MCF 10A (cell line): ENCODE results near the gene COX7B2. TPM values are rescaled to one million over a fixed set of nuclear protein-coding genes. Genes with fewer than 3 reads are reported as not detected.

Source experiments
- BruUV-seq: library from RNA; stranded (reverse); fragments of 400-500 nt; replicated peaks from 2 replicates; lab custom pipeline; 2021; lab: Mats Ljungman, UMichigan
- CTCF ChIA-PET: fragments of 300-600 bp; sonication (Branson Sonifier 250); formaldehyde crosslinking; extraction: SDS; loops from one replicate; lab custom pipeline; 2021; ENCODE audit warnings: antibody characterized with exemption, inconsistent platforms; lab: Yijun Ruan, JAX
- POLR2A ChIA-PET: fragments of 300-600, 350-650 bp; sonication (Branson Sonifier 250); formaldehyde crosslinking; extraction: SDS; loops from one replicate; lab custom pipeline; 2020; ENCODE audit warnings: antibody characterized with exemption, inconsistent platforms; lab: Yijun Ruan, JAX
- DNase-seq: peaks from one replicate; pipeline ENCODE4 v3.0.0-alpha.2; 2018; ENCODE audit not compliant: unreplicated experiment
- H3K27ac Mint-ChIP-seq: one replicate; pipeline ENCODE4 v1.8.0; 2022; ENCODE audit warnings: mild to moderate bottlenecking, low read depth, mixed read lengths; ENCODE audit not compliant: unreplicated experiment
- H3K27me3 Mint-ChIP-seq: one replicate; pipeline ENCODE4 v1.8.0; 2022; ENCODE audit warnings: mixed read lengths; ENCODE audit not compliant: insufficient read depth, unreplicated experiment
- H3K36me3 Mint-ChIP-seq: one replicate; pipeline ENCODE4 v1.8.0; 2022; ENCODE audit warnings: mild to moderate bottlenecking, moderate library complexity, mixed read lengths; ENCODE audit not compliant: insufficient read depth, unreplicated experiment
- H3K4me1 Mint-ChIP-seq: one replicate; pipeline ENCODE4 v1.8.0; 2022; ENCODE audit warnings: mixed read lengths; ENCODE audit not compliant: insufficient read depth, unreplicated experiment
- H3K4me3 Mint-ChIP-seq: one replicate; pipeline ENCODE4 v1.8.0; 2022; ENCODE audit warnings: mild to moderate bottlenecking, moderate library complexity, mixed read lengths; ENCODE audit not compliant: unreplicated experiment
- H3K9me3 Mint-ChIP-seq: one replicate; pipeline ENCODE4 v1.8.0; 2022; ENCODE audit warnings: mixed read lengths; ENCODE audit not compliant: unreplicated experiment
- intact Hi-C: fragments of 100-400 bp; cut with micrococcal nuclease; formaldehyde crosslinking; loops from 2 replicates; pipeline ENCODE4 v1.14.1; 2022
- total RNA-seq: library from RNA; stranded (reverse); gene quantifications from 2 replicates; pipeline ENCODE4 v1.2.3, GENCODE V29; 2022
- TF ChIP-seq, protein P1 (sequence below): fragments of 200-600 bp; IDR thresholded peaks from one replicate; pipeline ENCODE4 v1.8.0; 2022; ENCODE audit warnings: antibody characterized with exemption, mild to moderate bottlenecking; ENCODE audit not compliant: unreplicated experiment

Gene COX7B2
- total RNA-seq, 1 experiment from 2014 or later, result not detected

DNA sequence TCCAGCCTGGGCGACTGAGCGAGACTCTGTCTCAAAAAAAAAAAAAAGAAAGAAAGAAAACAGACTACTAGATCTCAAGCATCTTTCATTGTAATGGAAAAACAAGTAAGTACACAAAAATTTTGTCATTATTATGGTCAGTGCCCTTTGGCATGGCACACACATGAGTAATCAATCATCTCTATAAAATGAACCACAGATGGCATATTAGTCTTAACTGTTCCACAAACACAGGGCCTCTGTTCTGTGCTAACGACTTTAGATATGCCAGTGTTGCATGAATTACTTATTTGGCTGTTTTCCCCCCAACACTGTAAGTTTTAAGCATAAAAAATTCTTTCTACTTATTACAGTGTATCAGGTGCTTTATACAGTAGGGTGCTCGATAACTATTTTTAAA, 90.4 kb downstream of the COX7B2 start:
- no peak for DNase-seq

DNA sequence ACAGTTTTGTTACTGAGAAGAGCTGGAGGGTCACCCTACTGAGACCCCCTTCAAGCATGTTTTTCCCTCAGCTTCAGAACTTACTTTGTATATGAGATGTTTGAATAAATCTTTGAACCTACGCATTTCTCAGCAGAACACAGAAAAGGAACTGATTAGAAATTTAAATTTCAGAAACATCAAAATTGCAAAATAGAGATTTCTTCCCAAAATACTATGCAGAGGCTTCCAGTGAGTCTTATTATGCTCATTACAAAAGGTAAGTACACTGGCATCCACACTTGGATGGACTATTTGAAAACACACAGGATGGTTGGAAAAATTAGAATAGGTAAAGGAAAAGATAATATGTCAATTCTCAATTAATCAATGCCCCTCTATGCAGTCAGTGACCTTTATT, 91.2 kb downstream of the COX7B2 start:
- Mint-ChIP-seq H3K4me3 (no peak overlapping the region), H3K4me1 (no peaks in the 10 kb centered on the region), H3K27ac (no peak overlapping the region), H3K36me3 (no peaks in the 10 kb centered on the region), H3K9me3 (no peaks in the 10 kb centered on the region), H3K27me3 (no peaks in the 10 kb centered on the region)
- intact Hi-C loops, result no loop called here
- TF ChIP-seq, protein P1, sequence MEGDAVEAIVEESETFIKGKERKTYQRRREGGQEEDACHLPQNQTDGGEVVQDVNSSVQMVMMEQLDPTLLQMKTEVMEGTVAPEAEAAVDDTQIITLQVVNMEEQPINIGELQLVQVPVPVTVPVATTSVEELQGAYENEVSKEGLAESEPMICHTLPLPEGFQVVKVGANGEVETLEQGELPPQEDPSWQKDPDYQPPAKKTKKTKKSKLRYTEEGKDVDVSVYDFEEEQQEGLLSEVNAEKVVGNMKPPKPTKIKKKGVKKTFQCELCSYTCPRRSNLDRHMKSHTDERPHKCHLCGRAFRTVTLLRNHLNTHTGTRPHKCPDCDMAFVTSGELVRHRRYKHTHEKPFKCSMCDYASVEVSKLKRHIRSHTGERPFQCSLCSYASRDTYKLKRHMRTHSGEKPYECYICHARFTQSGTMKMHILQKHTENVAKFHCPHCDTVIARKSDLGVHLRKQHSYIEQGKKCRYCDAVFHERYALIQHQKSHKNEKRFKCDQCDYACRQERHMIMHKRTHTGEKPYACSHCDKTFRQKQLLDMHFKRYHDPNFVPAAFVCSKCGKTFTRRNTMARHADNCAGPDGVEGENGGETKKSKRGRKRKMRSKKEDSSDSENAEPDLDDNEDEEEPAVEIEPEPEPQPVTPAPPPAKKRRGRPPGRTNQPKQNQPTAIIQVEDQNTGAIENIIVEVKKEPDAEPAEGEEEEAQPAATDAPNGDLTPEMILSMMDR, result no peak
- POLR2A ChIA-PET, result interaction anchor here (0.6 kb wide), 1 partner anchor 17 kb away, joined by 3 read pairs; no protein-coding TSS in a partner anchor
- DNase-seq, result no peak
- CTCF ChIA-PET, result no interaction called here
- BruUV-seq, result no TSS peak

More for the DNA sequence above, 90.4 kb downstream of the COX7B2 start:
- intact Hi-C loops, result no loop called here
- H3K27me3 Mint-ChIP-seq, result no peaks in the 10 kb centered on the region
- TF ChIP-seq, protein P1, result no peak
- no peak overlapping the region for H3K4me3 Mint-ChIP-seq
- no peaks in the 10 kb centered on the region for H3K9me3 Mint-ChIP-seq
- no peaks in the 10 kb centered on the region for H3K36me3 Mint-ChIP-seq
- no TSS peak for BruUV-seq
- H3K27ac Mint-ChIP-seq, result no peak overlapping the region
- ChIA-PET CTCF (no interaction called here), POLR2A (no interaction called here)
- H3K4me1 Mint-ChIP-seq, result no peaks in the 10 kb centered on the region

DNA sequence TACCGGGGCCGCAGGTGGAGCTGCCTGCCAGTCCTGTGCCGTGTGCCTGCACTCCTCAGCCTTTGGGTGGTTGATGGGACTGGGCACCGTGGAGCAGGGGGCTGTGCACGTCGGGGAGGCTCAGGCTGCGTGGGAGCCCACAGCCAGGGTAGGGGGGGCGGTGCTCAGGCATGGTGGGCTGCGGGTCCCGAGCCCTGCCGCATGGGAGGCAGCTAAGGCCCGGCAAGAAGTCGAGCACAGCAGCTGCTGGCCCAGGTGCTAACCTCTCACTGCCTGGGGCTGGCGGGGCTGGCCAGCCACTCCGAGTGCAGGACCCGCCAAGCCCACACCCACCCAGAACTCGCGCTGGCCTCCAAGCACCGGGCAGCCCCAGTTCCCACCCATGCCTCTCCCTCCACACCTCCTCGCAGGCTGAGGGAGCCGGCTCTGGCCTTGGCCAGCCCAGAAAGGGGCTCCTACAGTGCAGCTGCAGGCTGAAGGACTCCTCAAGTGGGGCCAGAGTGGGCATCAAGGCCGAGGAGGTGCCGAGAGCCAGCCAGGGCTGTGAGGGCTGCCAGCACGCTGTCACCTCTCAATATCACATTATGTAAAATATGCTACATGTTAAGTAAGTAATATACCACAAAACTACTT, 104.1 kb downstream of the COX7B2 start:
- Mint-ChIP-seq H3K4me1 (no peaks in the 10 kb centered on the region), H3K4me3 (no peak overlapping the region), H3K36me3 (no peaks in the 10 kb centered on the region), H3K27me3 (no peaks in the 10 kb centered on the region), H3K9me3 (peaks cover 11% of the 10 kb centered on the region), H3K27ac (no peak overlapping the region)
- intact Hi-C loops, result no loop called here
- TF ChIP-seq, protein P1, result no peak
- ChIA-PET POLR2A (no interaction called here), CTCF (interaction anchor here (0.5 to 0.7 kb wide), 3 partner anchors 38 to 851 kb away, joined by 3 read pairs; no protein-coding TSS in a partner anchor)
- DNase-seq, result no peak
- no TSS peak for BruUV-seq

DNA sequence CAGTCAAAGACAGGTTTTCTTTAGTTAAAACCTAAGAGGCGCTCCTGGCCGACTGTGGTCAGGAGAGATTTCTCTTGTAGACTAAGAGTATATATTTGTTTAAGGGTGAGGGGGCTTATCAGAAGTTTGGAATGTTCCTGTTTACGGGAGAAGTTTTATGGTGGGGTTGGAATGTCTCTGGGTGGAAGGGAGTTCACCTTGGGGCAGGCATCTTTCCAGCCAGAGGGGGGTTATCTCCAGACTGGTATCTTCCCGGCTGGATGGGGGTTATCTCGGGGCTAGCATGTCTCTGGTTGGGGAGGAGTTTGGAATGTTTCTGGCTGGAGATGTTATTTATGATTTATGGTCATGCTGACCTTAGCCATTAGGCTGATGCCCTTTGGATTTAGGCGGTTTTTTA, 116.0 kb downstream of the COX7B2 start:
- ChIA-PET CTCF (interaction anchor here (0.8 kb wide), 1 partner anchor 11 kb away, joined by 3 read pairs; no protein-coding TSS in a partner anchor), POLR2A (no interaction called here)
- Mint-ChIP-seq H3K9me3 (no peaks in the 10 kb centered on the region), H3K4me1 (no peaks in the 10 kb centered on the region), H3K4me3 (no peak overlapping the region), H3K36me3 (no peaks in the 10 kb centered on the region), H3K27ac (no peak overlapping the region), H3K27me3 (no peaks in the 10 kb centered on the region)
- TF ChIP-seq, protein P1, result no peak
- no peak for DNase-seq
- no TSS peak for BruUV-seq
- intact Hi-C loops, result no loop called here
